Stimulated activated CD8-positive, alpha-beta memory T cell treated with anti-CD3 and anti-CD28 coated beads, Interleukin-4, amount 100 ng/mL, for 4 hours (primary cell): Measurements from ENCODE around the gene MRPL40.

Experiments used
- DNase-seq, 2 donors: peaks; one replicate each; pipeline ENCODE4 v3.0.0-alpha.2; 2020; ENCODE audit warnings: low read depth in 2 of 2, low spot score in 1 of 2

The MRPL40 gene

GRCh38 chr22:19480789-19481188 is 48.4 kb downstream of the MRPL40 start:
- DNase-seq, result no peak

DNA sequence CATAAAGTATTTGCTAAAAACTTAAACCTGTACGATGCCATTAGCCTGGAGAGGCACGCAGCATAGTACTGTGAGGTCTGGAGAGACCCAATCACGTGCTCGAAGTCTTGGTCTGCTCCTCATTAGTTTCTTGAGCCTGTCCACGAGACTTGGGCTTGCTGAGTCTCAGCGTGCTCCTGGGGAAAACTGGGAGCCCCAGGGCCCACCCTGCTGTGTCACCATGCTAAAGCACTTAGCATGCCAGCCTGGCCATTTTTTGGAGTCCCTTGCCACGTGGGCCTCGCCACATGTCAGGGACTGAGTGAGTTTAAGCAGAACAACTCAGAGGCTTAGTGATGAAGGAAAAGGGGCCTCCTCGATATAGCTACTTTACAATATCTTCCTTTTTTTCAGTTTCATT is 50.0 kb downstream of the MRPL40 start:
- no peak for DNase-seq

DNA sequence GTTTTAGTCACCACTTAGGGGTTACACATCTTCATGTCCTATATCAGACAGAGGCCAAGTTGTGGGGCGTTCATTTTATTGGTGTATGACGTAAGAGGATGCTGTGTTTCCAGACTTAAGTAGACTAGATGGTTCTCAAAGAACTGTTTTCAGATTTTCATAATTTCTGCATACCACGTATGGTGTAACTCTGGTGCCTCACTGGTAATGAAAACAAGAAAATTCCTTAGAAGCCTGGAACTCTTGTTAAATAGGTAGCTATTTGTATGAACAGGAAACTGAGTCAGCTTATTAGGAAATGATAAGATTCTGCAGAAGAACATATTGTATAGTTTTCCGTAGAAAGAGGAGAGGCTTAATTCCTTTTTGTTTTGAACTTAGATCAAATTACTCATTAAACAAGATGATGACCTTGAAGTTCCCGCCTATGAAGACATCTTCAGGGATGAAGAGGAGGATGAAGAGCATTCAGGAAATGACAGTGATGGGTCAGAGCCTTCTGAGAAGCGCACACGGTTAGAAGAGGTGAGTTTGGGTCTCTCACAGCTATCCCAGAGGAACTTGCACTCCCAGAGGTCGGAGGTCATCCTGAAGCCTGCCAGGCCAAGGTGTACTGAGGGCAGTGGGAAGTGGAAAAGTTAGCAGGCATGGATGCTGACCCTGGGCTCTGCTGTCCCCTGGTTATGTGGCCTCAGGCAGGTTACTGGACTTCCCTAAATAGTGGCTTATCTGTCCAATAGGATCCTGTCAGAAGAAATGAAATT is 51.3 kb downstream of the MRPL40 start:
- DNase-seq, result no peak
